TTC549 (cell line): Measurements from ENCODE around the gene CCL25.
"Not testable (repeated sequence)": the region's sequence is repeated elsewhere in the genome, so short reads cannot be mapped to it uniquely, and the experiment has no call there.

ENCODE experiments used
- FAIRE-seq: peaks from 2 replicates; lab custom pipeline; 2012; peaks lifted over from hg19 to GRCh38; lab: Jason Lieb, UNC

Gene CCL25, protein sequence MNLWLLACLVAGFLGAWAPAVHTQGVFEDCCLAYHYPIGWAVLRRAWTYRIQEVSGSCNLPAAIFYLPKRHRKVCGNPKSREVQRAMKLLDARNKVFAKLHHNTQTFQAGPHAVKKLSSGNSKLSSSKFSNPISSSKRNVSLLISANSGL

DNA sequence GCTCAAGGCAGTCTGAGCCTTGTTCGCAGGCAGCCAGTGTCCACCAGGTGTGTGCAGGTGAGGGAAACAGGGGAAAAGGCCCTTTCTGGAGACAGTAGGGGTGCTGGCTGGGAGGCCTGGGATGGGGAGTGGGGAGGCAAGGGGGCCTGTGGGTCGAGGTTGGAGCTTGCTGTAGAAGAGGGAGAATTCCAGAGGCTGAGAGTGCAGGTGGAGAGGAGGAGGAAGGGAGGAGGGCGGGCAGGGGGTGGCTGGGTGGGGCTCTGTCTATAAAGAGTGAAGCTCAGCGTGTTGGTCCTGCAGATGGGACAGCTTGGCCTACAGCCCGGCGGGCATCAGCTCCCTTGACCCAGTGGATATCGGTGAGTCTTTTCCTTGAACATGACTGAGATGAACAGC lies at the start of gene CCL25:
CCL25 (plus strand) TSS at position 297 of the 396 bp plus-strand sequence. CDS start 290 bp downstream, outside the sequence.
- FAIRE-seq, result no peak

DNA sequence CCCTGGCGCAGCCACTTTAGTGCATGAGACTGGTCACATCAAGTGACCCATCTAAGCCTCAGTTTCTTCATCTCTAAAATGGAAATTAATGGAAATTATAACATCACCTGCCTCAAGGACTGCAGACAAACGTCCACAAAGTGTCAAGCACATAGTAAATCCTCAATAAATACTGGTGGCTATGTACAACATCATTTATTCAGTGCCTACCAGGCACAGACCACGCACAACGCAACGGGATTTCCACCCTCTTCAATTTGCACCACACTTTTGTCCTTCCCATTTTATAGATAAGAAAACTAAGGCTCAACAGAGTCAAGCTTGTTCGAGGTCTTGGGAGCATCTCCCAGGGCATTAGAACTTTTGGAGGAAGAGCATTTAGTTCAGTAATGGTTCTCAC lies 48.6 kb upstream of the CCL25 start:
- FAIRE-seq, result no peak

DNA sequence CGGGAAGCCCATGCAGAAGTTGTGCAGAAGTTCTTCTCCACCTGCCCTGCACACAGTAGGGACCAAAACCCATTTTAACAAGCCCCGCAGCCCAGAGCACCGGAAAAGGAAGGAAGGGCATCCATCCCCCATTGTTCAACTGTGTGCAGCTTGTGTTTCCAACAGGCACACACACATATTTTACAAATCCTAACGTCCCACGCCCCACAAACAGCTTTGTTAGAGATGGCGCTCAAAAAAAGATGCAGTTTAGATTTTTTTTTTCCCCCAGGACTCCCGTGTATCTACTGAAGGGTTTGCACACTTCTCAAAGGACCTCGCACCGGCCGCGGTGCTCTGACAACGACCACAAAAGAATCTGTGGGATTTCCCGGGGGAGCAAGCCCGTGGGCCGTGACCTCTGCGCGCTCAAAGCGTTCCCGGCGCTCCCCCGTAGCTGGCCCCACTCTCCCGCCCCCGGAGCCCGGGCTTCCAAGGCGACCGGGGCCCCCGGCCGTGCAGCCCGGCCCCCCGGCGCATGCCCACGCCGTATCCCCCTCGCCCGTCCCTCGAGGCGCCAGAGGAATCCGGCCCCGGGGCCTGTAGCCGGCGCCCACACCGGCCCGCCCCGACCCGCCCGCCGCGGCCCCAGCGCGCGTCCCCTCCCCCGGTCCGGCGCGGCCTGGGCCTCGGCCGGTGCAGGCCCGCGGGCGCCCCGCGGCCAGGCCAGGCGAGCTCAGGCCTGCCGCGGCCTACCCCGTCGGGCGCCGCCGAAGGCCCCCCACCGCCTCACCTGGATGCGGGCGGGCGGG lies 47.6 kb upstream of the CCL25 start:
- no peak for FAIRE-seq

DNA sequence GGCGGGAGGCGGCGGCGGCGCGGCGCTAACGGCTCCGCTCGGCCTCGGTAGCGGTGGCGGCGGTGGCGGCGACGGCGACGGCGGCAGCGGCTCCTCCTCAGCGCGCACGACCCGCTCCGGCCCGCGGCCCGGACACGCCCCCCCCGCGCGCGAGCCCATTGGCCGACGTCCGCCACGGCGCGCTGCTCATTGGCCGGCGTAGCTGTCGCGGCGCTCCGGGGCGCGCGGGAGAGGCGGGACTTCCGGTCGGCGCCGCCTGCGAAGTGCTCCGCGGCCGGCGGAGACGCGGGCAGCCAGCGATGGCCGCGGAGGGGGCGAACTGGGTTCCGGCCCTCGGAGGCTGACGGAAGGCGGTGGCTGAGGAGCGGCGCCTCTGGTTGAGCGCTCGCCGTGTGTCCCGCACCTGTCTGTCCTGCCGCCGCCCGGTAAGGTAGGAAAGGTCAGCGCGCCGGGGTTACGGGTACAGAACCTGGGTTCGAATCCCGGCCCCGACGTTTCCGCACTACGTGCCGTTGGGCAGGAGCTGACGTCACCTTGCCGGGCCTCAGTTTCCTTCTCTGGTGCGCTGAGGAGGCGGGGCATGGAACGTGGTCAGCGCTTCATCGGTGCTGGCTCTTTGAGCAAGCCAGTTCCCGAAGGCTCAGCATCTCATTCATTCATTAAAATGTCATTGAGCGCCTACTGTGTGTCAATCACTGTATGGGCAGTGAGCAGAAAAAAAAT lies 46.9 kb upstream of the CCL25 start, which contains the start of gene ELAVL1:
ELAVL1 (minus strand) TSS at position 108 of the 723 bp plus-strand sequence. CDS start 13,826 bp downstream, outside the sequence.
- no peak for FAIRE-seq

DNA sequence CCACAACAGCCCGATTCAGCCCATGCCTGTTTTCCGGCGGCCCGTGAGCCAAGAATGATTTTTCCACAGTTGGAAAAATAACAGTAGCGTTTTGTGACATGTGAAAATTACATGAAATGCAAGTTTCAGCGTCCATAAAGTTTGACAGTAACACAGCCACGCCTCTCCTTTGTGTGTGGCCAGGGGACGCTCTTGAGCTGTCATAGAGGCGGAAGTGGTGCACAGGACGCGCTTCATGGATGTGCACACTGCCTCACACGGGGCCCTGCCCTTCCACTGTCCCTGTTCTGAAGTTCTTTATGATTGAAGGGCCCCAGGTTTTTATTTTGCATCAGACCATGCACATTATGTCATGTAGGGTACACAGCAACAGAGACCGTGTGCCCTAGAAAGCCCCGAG lies 34.8 kb upstream of the CCL25 start:
- no peak for FAIRE-seq

DNA sequence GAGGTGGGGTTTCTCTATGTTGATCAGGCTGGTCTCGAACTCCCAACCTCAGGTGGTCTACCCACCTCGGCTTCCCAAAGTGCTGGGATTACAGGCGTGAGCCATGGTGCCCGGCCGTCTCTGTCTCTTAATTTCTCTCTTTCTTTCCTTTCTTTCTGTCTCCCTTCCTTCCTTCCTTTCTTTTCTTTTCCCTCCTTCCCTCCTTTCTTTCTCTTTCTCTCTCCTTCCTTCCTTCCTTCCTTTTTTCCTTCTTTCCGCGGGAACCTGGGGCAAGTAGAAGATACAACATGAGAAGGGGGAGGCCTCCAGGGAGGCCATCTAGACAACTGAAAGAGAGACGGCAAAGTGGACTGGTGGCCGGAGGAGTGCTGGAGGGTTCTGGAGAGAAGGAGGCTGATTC lies 31.9 kb upstream of the CCL25 start:
- no peak for FAIRE-seq

DNA sequence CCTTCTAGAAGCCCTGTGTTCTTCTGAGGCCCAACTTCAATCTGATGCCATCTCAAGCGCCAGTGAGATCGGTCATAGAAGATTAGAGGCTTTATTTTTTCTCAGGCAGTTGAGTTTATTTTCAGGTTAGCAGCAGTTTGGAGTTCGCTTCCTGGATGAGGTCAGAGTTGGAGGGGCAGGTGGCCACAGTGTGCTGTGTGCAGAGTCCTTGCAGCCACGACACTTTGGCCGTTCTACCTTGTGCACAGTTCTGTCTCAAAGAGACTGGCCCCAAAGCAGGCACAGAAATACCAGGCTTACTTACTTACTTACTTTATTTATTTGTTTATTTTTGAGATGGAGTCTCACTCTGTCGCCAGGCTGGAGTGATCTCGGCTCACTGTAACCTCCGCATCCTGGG lies 31.2 kb upstream of the CCL25 start:
- no peak for FAIRE-seq

DNA sequence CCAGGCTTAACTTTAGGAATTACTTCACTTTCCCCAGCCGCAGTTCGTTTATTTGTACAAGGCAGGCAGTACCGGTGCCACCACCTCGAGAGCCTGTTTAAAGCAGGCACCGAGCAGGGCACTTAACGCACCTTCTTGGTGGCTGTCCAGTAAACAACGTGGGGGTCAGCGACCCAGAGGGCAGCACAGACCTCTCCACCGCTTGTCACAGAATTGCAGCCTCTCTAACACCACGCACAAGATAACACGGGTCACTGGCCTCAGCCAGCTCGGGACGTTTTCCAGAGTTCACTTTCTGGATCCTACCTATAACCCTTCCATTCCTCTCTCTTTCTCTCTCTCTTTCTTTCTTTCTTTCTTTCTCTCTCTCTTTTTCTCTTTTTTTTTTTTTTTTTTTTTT lies 30.3 kb upstream of the CCL25 start:
- FAIRE-seq, result no peak

DNA sequence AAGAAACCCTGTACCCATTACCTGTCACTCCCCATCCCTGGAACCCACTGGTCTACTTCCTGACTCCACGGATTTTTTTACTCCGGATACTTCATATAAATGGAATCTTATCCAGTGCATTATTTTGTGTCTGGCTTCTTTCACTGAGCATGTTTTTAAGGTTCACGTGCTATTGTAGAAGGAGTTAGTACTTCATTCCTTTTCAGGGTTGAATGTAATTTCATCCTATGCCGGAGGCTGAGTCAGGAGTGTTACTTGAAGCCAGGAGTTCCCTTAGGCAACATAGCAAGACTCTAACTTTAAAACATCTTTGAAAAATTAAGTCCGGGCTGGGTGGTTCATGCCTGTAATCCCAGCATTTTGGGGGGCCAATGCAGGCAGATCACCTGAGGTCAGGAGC lies 29.2 kb upstream of the CCL25 start:
- no peak for FAIRE-seq

DNA sequence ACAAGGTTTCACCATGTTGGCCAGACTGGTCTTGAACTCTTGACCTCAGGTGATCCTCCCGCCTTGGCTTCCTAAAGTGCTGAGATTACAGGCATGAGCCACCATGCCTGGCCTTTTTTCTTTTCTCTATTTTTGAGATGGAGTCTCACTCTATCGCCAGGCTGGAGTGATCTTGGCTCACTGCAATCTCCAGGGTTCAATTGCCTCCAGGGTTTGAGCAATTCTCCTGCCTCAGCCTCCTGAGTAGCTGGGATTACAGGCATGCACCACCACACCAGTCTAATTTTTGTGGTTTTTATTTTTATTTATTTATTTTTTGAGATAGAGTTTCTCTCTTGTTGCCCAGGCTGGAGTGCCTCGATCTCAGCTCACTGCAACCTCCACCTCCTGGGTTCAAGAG lies 28.3 kb upstream of the CCL25 start:
- FAIRE-seq, result not testable (repeated sequence)

DNA sequence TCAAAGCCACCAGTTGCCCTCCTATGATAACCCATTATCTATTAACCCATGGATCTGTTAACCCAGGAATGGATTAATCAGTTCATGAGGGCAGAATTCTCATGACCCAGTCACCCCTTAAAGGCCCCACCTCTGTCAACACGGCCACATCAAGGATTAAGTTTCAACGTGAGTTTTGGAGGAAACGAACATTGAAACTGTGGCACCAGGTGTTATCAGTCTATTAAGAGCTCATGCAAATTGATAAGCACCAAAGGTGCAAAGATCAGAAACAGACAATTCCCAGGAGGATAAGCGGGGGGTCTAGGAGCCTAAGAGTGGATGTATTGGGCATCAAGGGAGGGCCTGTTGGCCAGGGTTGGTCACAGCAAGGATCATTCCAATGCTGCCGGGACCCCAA lies 27.2 kb upstream of the CCL25 start:
- FAIRE-seq, result no peak

DNA sequence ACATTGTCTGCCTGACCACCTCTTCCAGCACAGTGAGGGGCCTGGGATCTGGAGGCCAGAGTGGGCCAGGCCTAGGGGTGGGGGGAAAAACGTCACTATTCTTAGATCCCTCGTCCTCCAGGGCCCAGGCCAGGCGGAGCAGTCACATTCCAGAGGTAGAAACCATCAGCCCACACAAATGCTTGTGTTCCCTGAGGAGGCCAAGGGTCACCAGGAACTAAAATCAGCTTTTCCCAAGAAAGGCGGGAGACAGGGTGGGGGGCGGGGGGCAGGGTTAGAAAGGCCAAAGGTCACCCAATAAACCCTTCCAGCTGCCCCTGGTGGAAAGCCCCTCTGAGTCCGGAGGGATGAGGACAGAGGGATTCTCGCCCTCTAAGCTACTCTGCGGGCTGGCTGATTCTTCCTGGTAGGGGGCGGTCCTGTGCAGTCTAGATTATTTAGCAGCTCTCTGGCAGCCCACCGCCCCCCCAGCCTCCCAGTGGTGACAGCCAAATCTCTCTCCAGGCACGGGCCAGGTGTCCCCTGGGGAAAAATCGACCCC lies 23.5 kb upstream of the CCL25 start:
- no peak for FAIRE-seq

DNA sequence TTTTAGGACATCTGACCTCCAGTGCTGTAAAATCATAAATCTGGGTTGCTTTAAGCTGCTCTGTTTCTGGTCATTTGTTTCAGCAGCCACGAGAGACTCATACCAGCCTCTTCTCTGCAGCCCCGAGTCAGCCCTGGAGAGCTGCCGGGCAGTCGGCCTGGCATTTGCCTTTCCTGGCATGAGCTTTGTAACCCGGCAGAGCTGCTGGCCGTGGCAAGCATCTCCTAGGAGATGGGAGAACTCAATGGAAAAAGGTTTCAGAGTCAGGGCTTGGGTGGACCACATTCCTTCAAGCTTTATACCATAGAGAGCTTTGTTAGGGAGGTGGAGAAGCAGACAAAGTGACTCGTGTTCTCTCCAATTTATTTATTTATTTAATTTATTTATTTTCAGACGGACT lies 21.6 kb upstream of the CCL25 start:
- FAIRE-seq, result no peak

DNA sequence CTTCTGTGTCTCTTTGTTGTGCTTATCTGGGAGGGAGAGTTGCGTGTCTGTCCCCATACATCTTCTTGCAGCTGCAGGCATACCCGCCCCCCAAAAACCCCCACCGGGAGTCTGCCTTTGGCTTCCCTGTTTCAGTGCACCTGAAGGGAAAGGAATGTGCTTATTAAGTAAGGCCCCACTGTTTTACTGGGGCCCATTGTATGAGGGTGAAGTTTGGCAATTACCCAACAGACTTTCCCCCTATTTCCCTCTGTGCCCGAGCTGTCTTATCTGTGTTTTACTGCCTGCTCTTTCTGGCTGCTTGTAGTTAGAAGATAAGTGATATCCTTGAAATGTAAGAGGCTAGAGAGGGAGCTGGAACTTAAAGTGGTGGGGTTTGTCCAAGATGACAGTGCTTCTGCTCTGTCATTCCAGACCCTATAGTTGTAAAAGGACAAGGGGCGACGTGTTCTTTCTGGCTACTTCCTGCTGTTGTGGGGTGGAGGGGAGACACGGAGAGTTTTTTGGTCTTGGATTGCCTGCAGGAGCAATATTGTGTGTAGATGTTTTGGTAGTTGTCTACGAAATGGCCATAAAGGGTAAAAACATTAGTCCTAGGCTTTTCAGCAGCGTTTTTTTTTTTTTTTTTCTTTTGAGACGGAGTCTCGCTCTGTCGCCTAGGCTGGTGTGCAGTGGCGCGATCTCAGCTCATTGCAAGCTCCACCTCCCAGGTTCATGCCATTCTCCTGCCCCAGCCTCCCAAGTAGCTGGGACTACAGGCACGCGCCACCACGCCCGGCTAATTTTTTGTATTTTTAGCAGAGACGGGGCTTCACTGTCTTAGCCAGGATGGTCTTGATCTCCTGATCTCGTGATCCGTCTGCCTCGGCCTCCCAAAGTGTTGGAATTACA lies 19.0 kb upstream of the CCL25 start:
- not testable (repeated sequence) for FAIRE-seq

DNA sequence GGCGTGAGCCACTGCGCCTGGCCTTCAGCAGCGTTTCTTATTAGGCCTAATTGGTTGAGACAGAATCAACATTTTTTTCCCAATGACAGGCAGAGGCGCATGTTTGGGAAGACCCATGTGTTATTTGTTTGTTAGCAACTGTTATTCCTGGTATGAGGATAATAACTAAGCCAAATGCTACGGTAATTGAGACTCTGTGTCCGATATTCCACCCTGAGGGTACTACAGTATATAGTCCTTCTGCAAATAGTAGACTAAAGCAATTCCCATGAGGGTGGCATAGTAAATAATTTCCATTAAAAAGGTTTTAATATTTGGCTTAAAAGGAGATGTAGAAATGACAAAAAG lies 18.4 kb upstream of the CCL25 start:
- FAIRE-seq, result no peak

DNA sequence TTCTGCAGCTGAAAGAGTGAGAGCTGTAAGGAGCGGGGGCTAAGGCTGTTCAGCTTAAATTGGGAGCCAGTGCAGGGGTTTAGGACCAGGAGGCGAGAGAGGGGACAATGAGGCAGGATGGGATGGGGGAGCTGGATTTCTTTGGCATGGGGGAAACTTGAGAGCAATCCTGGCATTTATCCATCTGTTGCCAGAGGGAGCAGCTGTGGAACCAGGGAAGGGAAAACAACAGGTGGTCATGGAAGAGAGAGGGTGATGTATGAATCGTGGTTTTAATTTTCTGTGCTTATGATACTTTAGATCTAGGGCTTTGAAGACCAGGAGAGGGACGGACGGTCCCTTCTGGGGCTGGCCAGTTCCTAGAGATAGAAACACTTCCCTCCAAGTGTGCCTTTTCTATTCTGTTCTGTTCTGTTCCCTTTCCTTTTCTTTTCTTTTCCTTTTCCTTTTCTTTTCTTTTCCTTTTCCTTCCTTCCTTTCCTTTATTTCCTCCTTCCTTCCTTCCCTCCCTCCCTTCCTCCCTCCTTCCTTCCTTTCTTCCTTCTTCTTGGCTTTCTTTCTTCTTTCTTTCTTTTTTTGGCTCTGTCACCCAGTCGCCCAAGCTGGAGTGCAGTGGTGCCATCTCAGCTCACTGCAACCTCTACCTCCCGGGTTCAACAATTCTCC lies 16.0 kb upstream of the CCL25 start:
- no peak for FAIRE-seq

DNA sequence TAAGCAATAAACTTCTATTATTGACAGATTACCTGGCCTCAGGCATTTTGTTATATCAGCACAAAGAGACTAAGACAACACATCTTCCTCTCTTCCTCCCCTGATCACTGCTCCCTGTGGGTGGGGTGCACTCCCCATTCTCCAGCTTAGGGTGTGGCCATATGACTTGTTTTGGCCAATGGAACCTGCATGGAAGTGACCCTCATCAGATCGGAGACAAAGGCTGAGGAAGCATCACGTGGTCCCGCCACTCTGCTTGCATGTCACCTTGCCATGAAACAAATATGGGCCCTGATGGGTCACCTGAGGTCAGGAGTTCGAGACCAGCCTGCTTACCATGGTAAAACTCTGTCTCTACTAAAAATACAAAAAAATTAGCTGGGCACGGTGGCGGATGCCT lies 13.7 kb upstream of the CCL25 start:
- no peak for FAIRE-seq

DNA sequence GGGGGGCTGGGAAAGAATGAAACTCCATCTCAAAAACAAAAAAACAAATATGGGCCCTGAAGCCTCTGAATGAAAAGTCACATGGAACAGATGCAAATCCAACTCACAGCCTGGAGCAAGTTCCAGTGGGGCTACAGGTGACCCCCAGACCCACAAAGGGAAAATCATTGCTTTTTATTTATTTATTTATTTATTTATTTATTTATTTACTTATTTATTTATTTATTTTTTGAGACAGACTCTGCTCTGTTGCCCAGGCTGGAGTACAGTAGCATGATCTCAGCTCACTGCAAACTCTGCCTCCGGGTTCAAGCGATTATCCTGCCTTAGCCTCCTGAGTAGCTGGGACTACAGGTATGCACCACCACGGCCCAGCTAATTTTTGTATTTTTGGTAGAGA lies 13.3 kb upstream of the CCL25 start:
- FAIRE-seq, result no peak

DNA sequence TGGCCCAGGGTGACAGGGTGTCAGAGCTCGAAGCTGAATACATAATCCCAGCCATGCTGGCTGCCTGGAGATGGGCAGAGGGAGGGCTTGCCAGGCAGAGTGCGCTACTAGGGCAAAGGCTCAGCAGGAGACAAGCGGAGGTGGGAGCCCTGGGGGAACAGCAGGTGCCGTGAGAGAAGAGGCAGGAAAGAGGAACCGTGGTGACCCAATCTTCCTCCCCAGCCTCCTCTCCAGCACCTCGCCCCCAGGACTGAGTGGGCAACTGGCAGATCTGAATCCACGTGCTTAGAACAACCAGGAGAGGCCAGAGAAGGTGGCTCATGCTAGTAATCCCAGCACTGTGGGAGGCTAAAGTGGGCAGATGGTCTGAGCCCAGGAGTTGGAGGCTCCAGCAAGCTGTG lies 11.0 kb upstream of the CCL25 start:
- FAIRE-seq, result no peak

DNA sequence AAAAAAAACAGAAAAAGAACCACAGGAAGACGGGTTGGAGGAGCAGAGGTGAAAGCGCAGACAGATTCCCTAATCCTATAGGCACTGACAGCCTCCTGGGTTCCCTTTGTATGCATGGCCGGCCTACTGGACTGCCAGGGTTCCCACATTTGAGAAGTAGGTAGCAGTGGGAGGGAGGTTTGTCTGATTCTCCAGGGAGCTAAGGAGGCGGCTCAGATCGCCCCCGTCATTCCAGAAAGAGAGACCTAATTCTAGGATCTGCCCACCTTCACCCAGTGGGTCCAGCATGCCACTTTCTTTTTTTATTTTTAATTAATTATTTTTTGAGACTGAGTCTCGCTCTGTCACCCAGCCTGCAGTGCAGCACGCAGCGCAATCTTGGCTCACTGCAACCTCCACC lies 9.7 kb upstream of the CCL25 start:
- no peak for FAIRE-seq

DNA sequence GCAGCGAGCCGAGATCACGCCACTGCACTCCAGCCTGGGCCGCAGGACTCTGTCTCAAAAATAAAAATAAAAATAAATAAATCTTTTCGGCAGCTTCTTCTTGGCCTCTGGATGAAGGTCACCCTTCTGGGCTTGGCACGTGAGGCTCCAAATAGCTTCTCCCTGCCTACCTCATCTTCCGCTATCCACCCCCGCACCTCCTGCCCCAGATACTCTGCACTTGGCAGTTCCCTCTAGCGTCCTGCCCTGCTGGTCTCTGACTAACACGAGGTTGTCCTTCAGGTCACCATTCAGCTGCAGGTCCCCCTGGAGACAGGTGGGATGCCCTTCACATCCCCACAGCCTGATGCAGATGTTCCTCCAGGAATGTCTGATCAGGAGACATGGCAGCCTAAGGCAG lies 8.5 kb upstream of the CCL25 start:
- no peak for FAIRE-seq
